H1 (cell line): ENCODE measurements around the gene S1PR2. TPM values are rescaled to one million over a fixed set of nuclear protein-coding genes. Genes with fewer than 3 reads are reported as not detected.

Experiments
- CTCF ChIA-PET: fragments of 300-600 bp; sonication (Branson Sonifier 250); formaldehyde crosslinking; loops from one replicate; lab custom pipeline; 2021; ENCODE audit not compliant: partially characterized antibody; lab: Charles Lee
- POLR2A ChIA-PET: fragments of 300-600 bp; sonication (Branson Sonifier 250); formaldehyde crosslinking; loops from one replicate; lab custom pipeline; 2021; ENCODE audit warnings: inconsistent platforms; ENCODE audit not compliant: partially characterized antibody; lab: Charles Lee
- DNase-seq, 2 experiments: peaks; one replicate each; pipeline versions ENCODE4 v3.0.0 to v3.0.0-alpha.2; 2010 to 2022; ENCODE audit warnings: low spot score in 2 of 2, low read depth in 1 of 2, mixed read lengths in 1 of 2
- FAIRE-seq: peaks from 2 replicates; lab custom pipeline; 2011; peaks lifted over from hg19 to GRCh38; lab: Jason Lieb, UNC
- H2AFZ ChIP-seq: 2 replicates; pipeline ENCODE4 v1.8.1; 2012; ENCODE audit warnings: low read length, inconsistent platforms
- H2AK5ac ChIP-seq: 2 replicates; pipeline ENCODE4 v1.6.1; 2013; ENCODE audit warnings: low read depth, low read length
- H2BK120ac ChIP-seq: replicated peaks from 2 replicates; pipeline ENCODE3; 2013; ENCODE audit warnings: low read depth, low read length, inconsistent platforms
- H2BK12ac ChIP-seq: 2 replicates; pipeline ENCODE4 v1.6.1; 2013; ENCODE audit warnings: low read depth, low read length
- H2BK15ac ChIP-seq: 2 replicates; pipeline ENCODE4 v1.6.1; 2013; ENCODE audit warnings: low read length
- H2BK20ac ChIP-seq: 2 replicates; pipeline ENCODE4 v1.6.1; 2013; ENCODE audit warnings: low read length
- H2BK5ac ChIP-seq: 2 replicates; pipeline ENCODE4 v1.6.1; 2013; ENCODE audit warnings: low read depth, low read length
- H3K14ac ChIP-seq: 2 replicates; pipeline ENCODE4 v1.6.1; 2013; ENCODE audit warnings: inconsistent platforms; ENCODE audit not compliant: insufficient read length
- H3K18ac ChIP-seq: 2 replicates; pipeline ENCODE4 v1.6.1; 2013; ENCODE audit warnings: low read length; ENCODE audit errors: extremely low read depth
- H3K23ac ChIP-seq: 2 replicates; pipeline ENCODE4 v1.6.1; 2013; ENCODE audit warnings: inconsistent platforms; ENCODE audit not compliant: insufficient read length
- H3K23me2 ChIP-seq: 2 replicates; pipeline ENCODE4 v1.6.1; 2013; ENCODE audit warnings: low read depth, low read length
- H3K27ac ChIP-seq: 2 replicates; pipeline ENCODE4 v1.6.1; 2011; ENCODE audit warnings: low read depth, low read length, inconsistent platforms
- H3K27me3 ChIP-seq, 4 experiments: replicated peaks in 1 of 4; 1 replicate in 1 of 4; 2 replicates in 3 of 4; pipeline versions ENCODE4 v1.6.1 to v1.8.1; 2011 to 2013; ENCODE audit warnings: low read length in 3 of 4, mild to moderate bottlenecking in 3 of 4, inconsistent platforms in 2 of 4, mixed read lengths in 2 of 4, moderate library complexity in 1 of 4; ENCODE audit not compliant: control insufficient read depth in 3 of 4, insufficient read depth in 3 of 4; ENCODE audit errors: extremely low read depth in 1 of 4
- H3K36me3 ChIP-seq, 4 experiments: 2 replicates each; pipeline versions ENCODE4 v1.6.1 to v1.8.1; 2011 to 2013; ENCODE audit warnings: mild to moderate bottlenecking in 4 of 4, low read length in 3 of 4, moderate library complexity in 2 of 4, control low read depth in 1 of 4, inconsistent platforms in 1 of 4; ENCODE audit not compliant: insufficient read depth in 4 of 4, control insufficient read depth in 2 of 4
- H3K4ac ChIP-seq: replicated peaks from 2 replicates; pipeline ENCODE3; 2013; ENCODE audit warnings: low read length, low read depth, mixed read lengths, inconsistent platforms; ENCODE audit not compliant: insufficient read length
- H3K4me1 ChIP-seq, 4 experiments: replicated peaks in 1 of 4; 1 replicate in 1 of 4; 2 replicates in 3 of 4; pipeline versions ENCODE4 v1.6.1 to v1.8.1; 2011 to 2013; ENCODE audit warnings: low read length in 3 of 4, inconsistent platforms in 2 of 4, mixed read lengths in 1 of 4; ENCODE audit not compliant: insufficient read depth in 4 of 4, control insufficient read depth in 3 of 4
- H3K4me2 ChIP-seq, 2 experiments: 2 replicates each; pipeline versions ENCODE4 v1.6.1 to v1.8.1; 2011 to 2013; ENCODE audit warnings: low read depth in 2 of 2, low read length in 2 of 2, control low read depth in 1 of 2, inconsistent platforms in 1 of 2, mild to moderate bottlenecking in 1 of 2; ENCODE audit not compliant: insufficient read depth in 1 of 2
- H3K4me3 ChIP-seq, 4 experiments: fragments of 200-600, 300-600 bp in 1 of 4; sonication (generic), shearing (Covaris generic), sonication (Bioruptor Twin) in 1 of 4; 2 replicates each; pipeline versions ENCODE4 v1.5.1 to v1.8.1; 2011 to 2016; ENCODE audit warnings: low read length in 4 of 4, low read depth in 3 of 4, control low read depth in 2 of 4, inconsistent platforms in 2 of 4, mild to moderate bottlenecking in 2 of 4, mixed read lengths in 1 of 4, moderate library complexity in 1 of 4; ENCODE audit not compliant: insufficient read depth in 2 of 4; ENCODE audit errors: extremely low read depth in 1 of 4
- H3K56ac ChIP-seq: replicated peaks from 2 replicates; pipeline ENCODE3; 2013; ENCODE audit warnings: low read depth, mild to moderate bottlenecking, mixed read lengths, low read length, inconsistent platforms; ENCODE audit not compliant: insufficient read length
- H3K79me1 ChIP-seq: 2 replicates; pipeline ENCODE4 v1.6.1; 2013; ENCODE audit warnings: low read depth, low read length, control low read depth
- H3K79me2 ChIP-seq, 2 experiments: 2 replicates each; pipeline versions ENCODE4 v1.6.1 to v1.8.1; 2012 to 2013; ENCODE audit warnings: low read length in 2 of 2, mild to moderate bottlenecking in 2 of 2, inconsistent platforms in 1 of 2; ENCODE audit not compliant: insufficient read depth in 2 of 2, control insufficient read depth in 1 of 2
- H3K9ac ChIP-seq, 4 experiments: replicated peaks in 1 of 4; 1 replicate in 1 of 4; 2 replicates in 3 of 4; pipeline versions ENCODE4 v1.6.1 to v1.8.1; 2011 to 2013; ENCODE audit warnings: low read depth in 3 of 4, low read length in 3 of 4, control low read depth in 2 of 4, mild to moderate bottlenecking in 2 of 4, moderate library complexity in 2 of 4, inconsistent platforms in 1 of 4; ENCODE audit errors: extremely low read depth in 1 of 4
- H3K9me3 ChIP-seq, 2 experiments: 2 replicates each; pipeline versions ENCODE4 v1.6.1 to v1.8.1; 2012 to 2013; ENCODE audit warnings: mild to moderate bottlenecking in 2 of 2, moderate library complexity in 2 of 2, control low read depth in 1 of 2, inconsistent platforms in 1 of 2, low read depth in 1 of 2, low read length in 1 of 2, mixed read lengths in 1 of 2; ENCODE audit not compliant: insufficient read depth in 2 of 2
- H4K20me1 ChIP-seq, 2 experiments: replicated peaks in 1 of 2; 2 replicates each; pipeline versions ENCODE3 to v1.8.1; 2011 to 2013; ENCODE audit warnings: inconsistent platforms in 2 of 2, low read length in 2 of 2, mild to moderate bottlenecking in 1 of 2; ENCODE audit not compliant: insufficient read depth in 2 of 2, control insufficient read depth in 1 of 2
- H4K5ac ChIP-seq: 2 replicates; pipeline ENCODE4 v1.6.1; 2013; ENCODE audit warnings: low read length, low read depth, mixed read lengths, inconsistent platforms; ENCODE audit not compliant: insufficient read length
- H4K8ac ChIP-seq: 2 replicates; pipeline ENCODE4 v1.8.0; 2013; ENCODE audit warnings: mild to moderate bottlenecking, moderate library complexity, low read length, inconsistent platforms; ENCODE audit not compliant: insufficient read depth; ENCODE audit errors: extremely low read depth
- H4K91ac ChIP-seq: replicated peaks from 2 replicates; pipeline ENCODE3; 2013; ENCODE audit warnings: low read length, mixed read lengths, inconsistent platforms; ENCODE audit not compliant: insufficient read length
- KDM1A ChIP-seq: fragments of 200-600, 300-600 bp; sonication (generic); IDR thresholded peaks from 2 replicates; pipeline ENCODE4 v1.7.1; 2016; ENCODE audit warnings: mild to moderate bottlenecking, low read length, borderline replicate concordance
- KDM5A ChIP-seq: fragments of 200-600 bp; IDR thresholded peaks from 2 replicates; pipeline ENCODE4 v1.7.1; 2012; ENCODE audit warnings: mild to moderate bottlenecking, low read length, inconsistent platforms, mixed read lengths
- RAD21 ChIP-seq, 2 experiments: IDR thresholded peaks in 1 of 2; conservative IDR thresholded peaks in 1 of 2; 2 replicates each; pipeline ENCODE4 v1.6.1; 2011; ENCODE audit warnings: low read depth in 2 of 2, low read length in 2 of 2, improper control_type of control experiment in 1 of 2, inconsistent platforms in 1 of 2, mild to moderate bottlenecking in 1 of 2, moderate library complexity in 1 of 2
- WGBS, 2 experiments: shearing (Covaris generic) in 1 of 2; methylation state at CpG; one replicate each; pipeline versions ENCODE4 v1.1.6 to v1.1.7; 2013 to 2015; ENCODE audit warnings: low lambda C conversion rate in 2 of 2, mixed read lengths in 2 of 2, inconsistent platforms in 1 of 2, low coverage in 1 of 2, missing lambda C conversion rate in 1 of 2; ENCODE audit not compliant: insufficient replicate concordance in 2 of 2, insufficient coverage in 1 of 2, insufficient read length in 1 of 2; ENCODE audit errors: extremely low coverage in 1 of 2, missing lambda C conversion rate in 1 of 2; 5-methylcytosine and 5-hydroxymethylcytosine counted together
- polyA plus RNA-seq, 7 experiments: library from polyadenylated mRNA; depleted of rRNA in 3 of 7; stranded (reverse) in 5 of 7; unstranded in 2 of 7; fragments of >200 nt in 5 of 7; fragments of 200-250 nt in 2 of 7; gene quantifications; 1 replicate in 5 of 7; 2 replicates in 1 of 7; 4 replicates in 1 of 7; pipeline versions ENCODE4 v1.2.1 to v1.2.3, GENCODE V29; 2011 to 2013; ENCODE audit warnings: missing spikeins in 2 of 7, mixed read lengths in 2 of 7
- total RNA-seq: library from RNA; stranded (reverse); fragmentation: NEBNext Ultra II Directional; extraction: Animal tissue kit (Norgen Biotek cat#: 25700); gene quantifications from 2 replicates; pipeline ENCODE4 v1.2.1, GENCODE V29; 2021
- TF ChIP-seq, protein P1 (sequence below), 3 experiments: IDR thresholded peaks; 1 replicate in 2 of 3; 2 replicates in 1 of 3; pipeline versions ENCODE4 v1.5.1 to v1.6.1; 2011; ENCODE audit warnings: low read length in 3 of 3, mild to moderate bottlenecking in 3 of 3, inconsistent platforms in 2 of 3, low read depth in 1 of 3, moderate library complexity in 1 of 3; ENCODE audit not compliant: insufficient read depth in 1 of 3; ENCODE audit errors: control extremely low read depth in 1 of 3

The S1PR2 gene
- total and polyA plus RNA-seq, 2 of the 8 experiments (the other 6 are each of a cell fraction or from before 2014, with no cell fraction given): 17.5 to 19.4 TPM

DNA sequence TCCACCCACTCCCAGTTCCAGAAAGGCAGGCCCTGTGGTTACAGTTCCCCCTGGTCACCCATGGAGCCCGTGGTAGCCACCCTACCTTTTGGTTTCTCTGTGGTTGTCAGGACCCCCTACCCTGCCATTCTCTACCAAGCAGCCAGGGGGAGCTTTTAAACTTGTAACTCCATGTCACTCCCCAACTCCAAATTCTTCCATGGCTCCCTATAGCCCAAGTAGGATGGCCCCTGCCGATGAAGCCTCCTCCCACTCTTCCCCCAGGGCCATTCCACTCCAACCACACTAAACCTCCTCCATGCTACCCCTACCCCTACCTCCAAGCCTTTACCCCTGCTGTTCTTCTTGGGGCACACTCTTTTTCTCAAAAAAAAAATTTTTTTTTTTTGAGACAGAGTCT is 2.2 kb downstream of the S1PR2 start:
- H3K14ac ChIP-seq: no peak overlapping the region
- no peak overlapping the region for H2BK20ac ChIP-seq
- no peak overlapping the region for H2AK5ac ChIP-seq
- 0 out of 7 replicates have a peak, but pooled peaks cover 0 to 3% (median 0%) of the 10 kb centered on the region in 4 experiments for H3K27me3 ChIP-seq
- WGBS, 2 experiments: 85% methylated on average over 2 of the region's 2 CpGs; no CpG with 5 or more reads in 1 of the 2 experiments
- no peak overlapping the region for H2BK5ac ChIP-seq
- H3K9ac ChIP-seq: no peak overlapping the region
- H2AFZ ChIP-seq: no peak overlapping the region
- DNase-seq: no peak
- H3K18ac ChIP-seq: no peak overlapping the region
- no peak overlapping the region for H3K23ac ChIP-seq
- H3K4me2 ChIP-seq: no peak overlapping the region; a peak in 1 of 4 replicates
- H3K4me3 ChIP-seq: no peak overlapping the region
- ChIA-PET CTCF (interaction anchor here (0.9 to 6.4 kb wide), 12 partner anchors 10 to 46 kb away, joined by 3 to 59 read pairs (median 8); partner anchors contain the start of gene DNMT1), POLR2A (interaction anchor here (0.7 to 1.4 kb wide), 5 partner anchors 9 to 30 kb away, joined by 3 to 5 read pairs (median 3); no protein-coding TSS in a partner anchor)
- no peak overlapping the region for H3K4ac ChIP-seq
- H3K27ac ChIP-seq: no peak overlapping the region
- peaks cover 0 to 16% of the 10 kb centered on the region in 2 experiments; a peak in 2 of 4 replicates for H3K79me2 ChIP-seq
- FAIRE-seq: peak; percentile 28
- no peaks in the 10 kb centered on the region for H3K9me3 ChIP-seq
- no peak overlapping the region for H2BK15ac ChIP-seq
- H4K20me1 ChIP-seq: peaks cover 11 to 12% of the 10 kb centered on the region in 2 experiments
- H4K5ac ChIP-seq: no peak overlapping the region
- TF ChIP-seq KDM1A (peak; percentile 60; the same call in 1 of the 2 replicates), KDM5A (no peak), RAD21 (IDR thresholded peaks at IDR 0.05 in 1 of 2, conservative IDR thresholded peaks at IDR 0.05 in 1 of 2; ENCODE audit: low read depth in 2 of 2, low read length in 2 of 2) (peak; percentile 24 to 41; a peak in 3 of 4 replicates)
- TF ChIP-seq, protein P1, sequence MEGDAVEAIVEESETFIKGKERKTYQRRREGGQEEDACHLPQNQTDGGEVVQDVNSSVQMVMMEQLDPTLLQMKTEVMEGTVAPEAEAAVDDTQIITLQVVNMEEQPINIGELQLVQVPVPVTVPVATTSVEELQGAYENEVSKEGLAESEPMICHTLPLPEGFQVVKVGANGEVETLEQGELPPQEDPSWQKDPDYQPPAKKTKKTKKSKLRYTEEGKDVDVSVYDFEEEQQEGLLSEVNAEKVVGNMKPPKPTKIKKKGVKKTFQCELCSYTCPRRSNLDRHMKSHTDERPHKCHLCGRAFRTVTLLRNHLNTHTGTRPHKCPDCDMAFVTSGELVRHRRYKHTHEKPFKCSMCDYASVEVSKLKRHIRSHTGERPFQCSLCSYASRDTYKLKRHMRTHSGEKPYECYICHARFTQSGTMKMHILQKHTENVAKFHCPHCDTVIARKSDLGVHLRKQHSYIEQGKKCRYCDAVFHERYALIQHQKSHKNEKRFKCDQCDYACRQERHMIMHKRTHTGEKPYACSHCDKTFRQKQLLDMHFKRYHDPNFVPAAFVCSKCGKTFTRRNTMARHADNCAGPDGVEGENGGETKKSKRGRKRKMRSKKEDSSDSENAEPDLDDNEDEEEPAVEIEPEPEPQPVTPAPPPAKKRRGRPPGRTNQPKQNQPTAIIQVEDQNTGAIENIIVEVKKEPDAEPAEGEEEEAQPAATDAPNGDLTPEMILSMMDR (IDR thresholded peaks at IDR 0.05; ENCODE audit: control extremely low read depth in 1 of 3, insufficient read depth in 1 of 3, low read depth in 1 of 3, low read length in 3 of 3): peak; percentile 40 to 59 (median 43)
- peaks cover 10% of the 10 kb centered on the region; the same call in 1 of the 2 replicates for H3K23me2 ChIP-seq
- no peak overlapping the region for H4K91ac ChIP-seq
- no peak overlapping the region for H4K8ac ChIP-seq
- no peak overlapping the region for H2BK120ac ChIP-seq
- H3K79me1 ChIP-seq: peaks cover 11% of the 10 kb centered on the region
- peaks cover 0 to 3% (median under 1%) of the 10 kb centered on the region in 4 experiments; a peak in 3 of 8 replicates for H3K36me3 ChIP-seq
- H2BK12ac ChIP-seq: no peak overlapping the region
- peaks cover 3 to 7% (median 3%) of the 10 kb centered on the region in 4 experiments; a peak in 4 of 7 replicates for H3K4me1 ChIP-seq
- H3K56ac ChIP-seq: no peak overlapping the region
